Measurements from ENCODE around the gene ACVR1B.
A peak's percentile ranks its signal among the peaks of the same experiment; 100 is the strongest.
"Not testable (repeated sequence)": the region's sequence is repeated elsewhere in the genome, so short reads cannot be mapped to it uniquely, and the experiment has no call there.

The ACVR1B gene

GRCh38 chr12:51975196-51975595 lies 23.7 kb downstream of the ACVR1B start:
- TF ChIP-seq CTCF (IDR thresholded peaks at IDR 0.05; ENCODE audit: low read depth, low read length, missing control alignments), result no peak
- no peak overlapping the region for H3K4me3 ChIP-seq (replicated peaks; ENCODE audit: low read depth, low read length)
- no peak for DNase-seq (ENCODE audit: extremely low read depth, low read depth)

DNA sequence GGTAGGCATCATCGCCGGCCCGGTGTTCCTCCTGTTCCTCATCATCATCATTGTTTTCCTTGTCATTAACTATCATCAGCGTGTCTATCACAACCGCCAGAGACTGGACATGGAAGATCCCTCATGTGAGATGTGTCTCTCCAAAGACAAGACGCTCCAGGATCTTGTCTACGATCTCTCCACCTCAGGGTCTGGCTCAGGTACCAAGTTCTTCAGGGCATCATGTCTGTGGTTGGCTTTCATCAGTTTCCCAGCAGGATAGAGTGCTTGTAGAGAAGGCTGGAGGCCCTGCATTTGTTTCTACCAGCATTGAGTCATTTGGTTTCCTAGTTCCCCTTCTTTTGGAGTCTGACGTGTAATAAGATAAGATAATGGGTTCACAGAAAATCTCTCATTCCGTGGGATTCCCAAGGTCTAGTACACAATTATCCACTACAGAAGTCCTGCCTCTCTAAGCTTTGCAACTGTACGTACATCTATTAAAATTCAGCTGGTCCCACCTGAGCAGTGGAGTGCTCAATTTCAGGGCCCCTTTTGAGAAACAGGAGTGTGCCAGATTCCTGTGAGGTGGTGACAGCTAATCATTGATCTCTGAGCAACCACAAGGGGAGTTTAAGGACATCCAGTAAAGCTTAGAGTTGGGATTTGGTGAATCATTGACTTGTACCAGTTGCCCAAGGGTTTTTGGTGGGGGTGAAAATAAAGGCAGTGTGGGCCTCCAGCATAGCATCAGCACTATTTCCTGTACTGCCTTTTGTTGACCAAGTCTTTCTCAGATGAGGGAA lies 25.1 kb downstream of the ACVR1B start:
- DNase-seq (ENCODE audit: extremely low read depth, low read depth), result no peak
- TF ChIP-seq CTCF (IDR thresholded peaks at IDR 0.05; ENCODE audit: low read depth, low read length, missing control alignments), result no peak
- H3K4me3 ChIP-seq (replicated peaks; ENCODE audit: low read depth, low read length), result no peak overlapping the region

DNA sequence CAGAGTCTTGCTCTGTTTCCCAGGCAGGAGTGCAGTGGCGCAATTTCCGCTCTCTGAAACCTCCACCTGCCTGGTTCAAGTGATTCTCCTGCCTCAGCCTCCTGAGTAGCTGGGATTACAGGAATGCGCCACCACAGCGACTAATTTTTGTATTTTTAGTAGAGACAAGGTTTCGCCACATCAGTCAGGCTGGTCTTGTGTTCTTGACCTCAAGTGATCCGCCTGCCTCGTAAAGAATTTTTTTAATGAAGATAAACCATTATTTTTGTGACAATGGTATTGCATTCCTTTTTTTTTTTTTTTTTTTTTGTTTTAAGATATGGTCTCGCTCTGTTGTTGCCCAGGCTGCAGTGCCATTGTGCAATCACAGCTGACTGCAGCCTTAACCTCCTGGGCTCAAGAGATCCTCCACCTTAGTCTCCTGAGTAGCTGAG lies 25.8 kb downstream of the ACVR1B start:
- no peak for TF ChIP-seq CTCF (IDR thresholded peaks at IDR 0.05; ENCODE audit: low read depth, low read length, missing control alignments)
- H3K4me3 ChIP-seq (replicated peaks; ENCODE audit: low read depth, low read length), result no peak overlapping the region
- no peak for DNase-seq (ENCODE audit: extremely low read depth, low read depth)

GRCh38 chr12:51979306-51979705 lies 27.8 kb downstream of the ACVR1B start:
- not testable (repeated sequence) for DNase-seq (ENCODE audit: extremely low read depth, low read depth)

DNA sequence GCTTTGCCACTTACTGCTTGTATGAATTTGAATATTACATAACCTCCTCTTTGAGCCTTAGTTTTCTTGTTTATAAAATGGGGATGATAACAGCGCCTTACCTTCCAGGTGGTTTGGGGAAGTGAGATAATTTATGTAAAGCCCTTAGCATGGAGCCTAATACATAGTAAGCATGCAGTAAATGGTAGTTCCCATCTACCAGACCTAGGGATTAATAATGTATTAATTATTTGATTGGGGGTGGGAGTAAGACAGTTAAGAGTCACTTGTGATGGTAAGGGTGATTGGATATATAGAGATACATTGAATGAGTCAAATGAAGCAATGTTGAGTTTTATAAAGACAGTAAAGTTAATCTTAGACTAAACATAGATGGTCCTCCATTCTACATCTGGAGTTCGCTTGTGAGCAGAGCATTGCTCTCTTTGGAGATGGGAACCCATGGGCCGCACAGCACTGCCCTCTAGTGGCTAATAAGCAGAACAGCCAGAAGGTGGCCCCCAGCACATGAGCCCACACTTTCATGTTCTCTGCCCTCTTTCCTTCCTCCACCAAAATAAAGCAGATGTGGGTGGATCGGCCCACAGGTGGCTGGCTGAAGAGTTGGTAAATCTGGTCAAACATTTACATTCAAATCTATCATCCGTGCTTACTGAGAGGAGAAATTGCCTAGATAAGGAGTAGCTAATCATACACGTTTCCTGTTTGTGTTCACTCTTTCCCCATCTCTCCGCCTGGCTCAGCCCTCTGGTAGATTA lies 28.7 kb downstream of the ACVR1B start:
- H3K4me3 ChIP-seq (replicated peaks; ENCODE audit: low read depth, low read length), result no peak overlapping the region
- no peak for DNase-seq (ENCODE audit: extremely low read depth, low read depth)
- peak; percentile 99 for TF ChIP-seq CTCF (IDR thresholded peaks at IDR 0.05; ENCODE audit: low read depth, low read length, missing control alignments)

More at GRCh38 chr12:51979306-51979705, 27.8 kb downstream of the ACVR1B start:
- not testable (repeated sequence) for H3K4me3 ChIP-seq (replicated peaks; ENCODE audit: low read depth, low read length)

DNA sequence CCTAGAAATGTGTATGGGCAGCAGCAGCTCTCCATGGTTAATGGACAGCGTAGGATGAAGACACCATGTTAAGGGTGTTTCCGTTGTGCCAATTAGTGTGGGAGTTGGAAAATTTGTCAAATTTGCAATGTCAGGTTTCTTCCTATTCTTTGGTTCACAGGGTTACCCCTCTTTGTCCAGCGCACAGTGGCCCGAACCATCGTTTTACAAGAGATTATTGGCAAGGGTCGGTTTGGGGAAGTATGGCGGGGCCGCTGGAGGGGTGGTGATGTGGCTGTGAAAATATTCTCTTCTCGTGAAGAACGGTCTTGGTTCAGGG lies 29.3 kb downstream of the ACVR1B start:
- no peak for DNase-seq (ENCODE audit: extremely low read depth, low read depth)
- TF ChIP-seq CTCF (IDR thresholded peaks at IDR 0.05; ENCODE audit: low read depth, low read length, missing control alignments), result no peak
- no peak overlapping the region for H3K4me3 ChIP-seq (replicated peaks; ENCODE audit: low read depth, low read length)

GRCh38 chr12:51984657-51985056 lies 33.2 kb downstream of the ACVR1B start:
- DNase-seq (ENCODE audit: extremely low read depth, low read depth), result no peak
- no peak overlapping the region for H3K4me3 ChIP-seq (replicated peaks; ENCODE audit: low read depth, low read length)
- TF ChIP-seq CTCF (IDR thresholded peaks at IDR 0.05; ENCODE audit: low read depth, low read length, missing control alignments), result no peak

All from HFF-Myc (cell line).